OCI-LY7 (cell line): ENCODE results near the gene CNIH3. TPM values are rescaled to one million over a fixed set of nuclear protein-coding genes. Genes with fewer than 3 reads are reported as not detected.

Experiments used
- BruUV-seq: library from RNA; stranded (reverse); fragments of 400-500 nt; replicated peaks from 2 replicates; lab custom pipeline; 2021; lab: Mats Ljungman, UMichigan
- CTCF ChIA-PET: fragments of 300-600 bp; sonication (Branson Sonifier 250); formaldehyde crosslinking; loops from one replicate; lab custom pipeline; 2022; ENCODE audit warnings: antibody characterized with exemption; ENCODE audit not compliant: unreplicated experiment; lab: Charles Lee
- POLR2A ChIA-PET: fragments of 300-600 bp; sonication (Branson Sonifier 250); formaldehyde crosslinking; loops from one replicate; lab custom pipeline; 2022; ENCODE audit warnings: antibody characterized with exemption; lab: Charles Lee
- DNase-seq: peaks from one replicate; pipeline ENCODE4 v3.0.0-alpha.2; 2015; ENCODE audit warnings: low spot score
- H2AFZ ChIP-seq: fragments of 200-600 bp; sonication (generic), shearing (Covaris generic); 2 replicates; pipeline ENCODE4 v1.6.1; 2014; ENCODE audit warnings: mild to moderate bottlenecking, antibody characterized with exemption, low read length, moderate library complexity
- H3K27ac ChIP-seq: fragments of 200-600 bp; sonication (generic); 2 replicates; pipeline ENCODE4 v1.5.1; 2014; ENCODE audit warnings: mixed run types, low read depth, mild to moderate bottlenecking, moderate library complexity, low read length, inconsistent platforms; ENCODE audit not compliant: poor library complexity, severe bottlenecking
- H3K36me3 ChIP-seq: fragments of 200-600 bp; sonication (generic); 2 replicates; pipeline ENCODE4 v1.6.1; 2014; ENCODE audit warnings: mild to moderate bottlenecking, antibody characterized with exemption, low read length, moderate library complexity, mixed read lengths; ENCODE audit not compliant: insufficient read depth
- H3K4me1 ChIP-seq: fragments of 200-600 bp; sonication (generic); 2 replicates; pipeline ENCODE4 v1.5.1; 2014; ENCODE audit warnings: mild to moderate bottlenecking, low read length; ENCODE audit not compliant: insufficient read depth, poor library complexity, severe bottlenecking
- H3K4me2 ChIP-seq: fragments of 200-600 bp; sonication (generic); 2 replicates; pipeline ENCODE4 v1.6.1; 2014; ENCODE audit warnings: mild to moderate bottlenecking, low read length
- H3K4me3 ChIP-seq: fragments of 200-600 bp; sonication (generic); 2 replicates; pipeline ENCODE4 v1.5.1; 2014; ENCODE audit warnings: mild to moderate bottlenecking, low read depth, low read length; ENCODE audit not compliant: poor library complexity, severe bottlenecking
- H3K79me2 ChIP-seq: fragments of 200-600 bp; sonication (generic); 2 replicates; pipeline ENCODE4 v1.6.1; 2016; ENCODE audit warnings: low read depth, mild to moderate bottlenecking, low read length, moderate library complexity, mixed read lengths; ENCODE audit not compliant: insufficient read depth
- H3K9me2 ChIP-seq: fragments of 200-600 bp; sonication (generic); 2 replicates; pipeline ENCODE4 v1.6.1; 2016; ENCODE audit warnings: mild to moderate bottlenecking, low read length, mixed read lengths; ENCODE audit not compliant: insufficient read depth
- H3K9me3 ChIP-seq: fragments of 200-600 bp; sonication (generic); 2 replicates; pipeline ENCODE4 v1.6.1; 2014; ENCODE audit warnings: mild to moderate bottlenecking, mixed run types, low read length, mixed read lengths
- H4K20me1 ChIP-seq: fragments of 200-600 bp; sonication (generic); 2 replicates; pipeline ENCODE4 v1.6.1; 2014; ENCODE audit warnings: mild to moderate bottlenecking, antibody characterized with exemption, low read length, moderate library complexity, mixed read lengths; ENCODE audit not compliant: insufficient read depth
- CTCF ChIP-seq: fragments of 200-600 bp; sonication (generic); conservative IDR thresholded peaks from 2 replicates; pipeline ENCODE4 v1.5.1; 2014; ENCODE audit warnings: mild to moderate bottlenecking, antibody characterized with exemption, low read length, moderate library complexity, mixed read lengths
- EZH2phosphoT487 ChIP-seq: fragments of 200-600 bp; sonication (generic); IDR thresholded peaks from 2 replicates; pipeline ENCODE4 v1.6.1; 2018; ENCODE audit warnings: low read depth, borderline replicate concordance, mild to moderate bottlenecking, mixed run types, antibody characterized with exemption, low read length, moderate library complexity, mixed read lengths
- intact Hi-C: fragments of 100-400 bp; cut with micrococcal nuclease; formaldehyde crosslinking; loops from one replicate; pipeline ENCODE4 v1.10.0; 2022; ENCODE audit not compliant: unreplicated experiment
- total RNA-seq, 2 experiments: library from RNA; depleted of rRNA in 1 of 2; stranded (reverse); fragments of >200 nt in 1 of 2; shearing (Covaris generic) in 1 of 2; gene quantifications; 2 replicates each; pipeline ENCODE4 v1.2.3, GENCODE V29; 2014 to 2022

Gene CNIH3
- total RNA-seq, 2 experiments from 2014 or later, result 1.9 to 2.4 TPM

- Histone ChIP-seq H3K9me3 (no peaks in the 10 kb centered on the region), H3K27ac (no peak overlapping the region), H4K20me1 (no peaks in the 10 kb centered on the region), H3K9me2 (no peaks in the 10 kb centered on the region), H3K4me1 (no peaks in the 10 kb centered on the region), H3K4me3 (no peak overlapping the region), H2AFZ (no peak overlapping the region), H3K4me2 (no peak overlapping the region), H3K36me3 (no peaks in the 10 kb centered on the region), H3K79me2 (no peaks in the 10 kb centered on the region)
- CTCF ChIA-PET, result no interaction called here
- no TSS peak for BruUV-seq
- POLR2A ChIA-PET, result interaction anchor here (0.7 kb wide), 1 partner anchor 41 kb away, joined by 3 read pairs; no protein-coding TSS in a partner anchor
- no peak for DNase-seq
- TF ChIP-seq CTCF (no peak), EZH2phosphoT487 (no peak)
- intact Hi-C loops, result no loop called here
Observed at GRCh38 chr1:224726441-224727182, 110.5 kb downstream of the CNIH3 start.

- no TSS peak for BruUV-seq
- H3K4me2 ChIP-seq, result no peak overlapping the region
- intact Hi-C loops, result no loop called here
- CTCF ChIA-PET, result no interaction called here
- H3K36me3 ChIP-seq, result no peaks in the 10 kb centered on the region
- H3K9me2 ChIP-seq, result no peaks in the 10 kb centered on the region
- H3K79me2 ChIP-seq, result no peaks in the 10 kb centered on the region
- H2AFZ ChIP-seq, result no peak overlapping the region
- H4K20me1 ChIP-seq, result no peaks in the 10 kb centered on the region
- H3K4me3 ChIP-seq, result no peak overlapping the region
- TF ChIP-seq EZH2phosphoT487 (no peak), CTCF (no peak)
- no peak for DNase-seq
- POLR2A ChIA-PET, result interaction anchor here (0.6 to 0.7 kb wide), 3 partner anchors 12 to 668 kb away, joined by 3 read pairs; no protein-coding TSS in a partner anchor
- no peaks in the 10 kb centered on the region for H3K9me3 ChIP-seq
- no peaks in the 10 kb centered on the region for H3K4me1 ChIP-seq
- H3K27ac ChIP-seq, result no peak overlapping the region
Observed at GRCh38 chr1:224727351-224728289, 111.5 kb downstream of the CNIH3 start.
